ENCODE results near the gene CSTF2T. TPM values are rescaled to one million over a fixed set of nuclear protein-coding genes. Genes with fewer than 3 reads are reported as not detected.
"Not testable (repeated sequence)": the region's sequence is repeated elsewhere in the genome, so short reads cannot be mapped to it uniquely, and the experiment has no call there.

The CSTF2T gene
- total RNA-seq, 1 donor from 2014 or later: 28.7 TPM

DNA sequence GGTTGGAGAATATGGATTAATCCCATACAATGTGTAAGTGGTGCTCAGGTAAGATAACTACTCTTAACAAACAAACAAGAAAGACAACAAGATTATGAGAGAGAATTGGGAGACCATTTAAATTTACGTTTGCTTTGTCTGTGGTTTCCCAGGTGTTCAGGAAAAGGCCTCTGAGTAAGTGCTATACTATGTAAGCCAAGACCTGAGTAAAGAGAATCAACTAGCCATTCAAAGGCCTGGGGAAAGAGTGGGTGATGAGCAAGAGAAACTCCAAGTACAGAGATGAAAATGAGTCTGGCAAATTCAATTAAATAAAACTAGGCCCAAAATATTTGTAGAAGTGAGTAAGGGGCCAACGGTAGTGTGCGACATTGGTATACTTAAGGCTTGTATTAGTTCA, 9.9 kb downstream of the CSTF2T start:
- Mint-ChIP-seq H3K27me3 (no peaks in the 10 kb centered on the region), H3K36me3 (ENCODE audit: insufficient read depth) (no peaks in the 10 kb centered on the region), H3K4me1 (ENCODE audit: low read depth) (peaks cover 7% of the 10 kb centered on the region), H3K27ac (no peak overlapping the region), H3K4me3 (ENCODE audit: low read depth) (no peak overlapping the region), H3K9me3 (ENCODE audit: low read depth) (peaks cover 9% of the 10 kb centered on the region)
- TF ChIP-seq, protein P1, sequence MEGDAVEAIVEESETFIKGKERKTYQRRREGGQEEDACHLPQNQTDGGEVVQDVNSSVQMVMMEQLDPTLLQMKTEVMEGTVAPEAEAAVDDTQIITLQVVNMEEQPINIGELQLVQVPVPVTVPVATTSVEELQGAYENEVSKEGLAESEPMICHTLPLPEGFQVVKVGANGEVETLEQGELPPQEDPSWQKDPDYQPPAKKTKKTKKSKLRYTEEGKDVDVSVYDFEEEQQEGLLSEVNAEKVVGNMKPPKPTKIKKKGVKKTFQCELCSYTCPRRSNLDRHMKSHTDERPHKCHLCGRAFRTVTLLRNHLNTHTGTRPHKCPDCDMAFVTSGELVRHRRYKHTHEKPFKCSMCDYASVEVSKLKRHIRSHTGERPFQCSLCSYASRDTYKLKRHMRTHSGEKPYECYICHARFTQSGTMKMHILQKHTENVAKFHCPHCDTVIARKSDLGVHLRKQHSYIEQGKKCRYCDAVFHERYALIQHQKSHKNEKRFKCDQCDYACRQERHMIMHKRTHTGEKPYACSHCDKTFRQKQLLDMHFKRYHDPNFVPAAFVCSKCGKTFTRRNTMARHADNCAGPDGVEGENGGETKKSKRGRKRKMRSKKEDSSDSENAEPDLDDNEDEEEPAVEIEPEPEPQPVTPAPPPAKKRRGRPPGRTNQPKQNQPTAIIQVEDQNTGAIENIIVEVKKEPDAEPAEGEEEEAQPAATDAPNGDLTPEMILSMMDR (IDR thresholded peaks at IDR 0.05; ENCODE audit: unreplicated experiment): no peak
- DNase-seq (ENCODE audit: low spot score, unreplicated experiment): no peak

DNA sequence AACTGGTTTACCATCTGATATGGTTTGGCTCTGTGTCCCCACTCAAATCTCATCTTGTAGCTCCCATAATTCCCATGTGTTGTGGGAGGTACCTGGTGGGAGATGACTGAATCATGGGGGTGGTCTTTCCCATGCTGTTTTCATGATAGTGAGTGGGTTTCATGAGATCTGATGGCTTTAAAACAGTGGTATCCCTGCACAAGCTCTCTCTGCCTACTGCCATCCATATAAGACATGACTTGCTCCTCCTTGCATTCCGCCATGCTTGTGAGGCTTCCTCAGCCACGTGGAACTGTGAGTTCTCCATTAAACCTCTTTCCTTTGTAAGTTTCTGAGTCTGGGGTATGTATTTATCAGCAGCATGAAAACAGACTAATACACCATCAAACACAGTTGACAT, 10.6 kb downstream of the CSTF2T start:
- not testable (repeated sequence) for H3K4me3 Mint-ChIP-seq (ENCODE audit: low read depth); H3K9me3 Mint-ChIP-seq (ENCODE audit: low read depth); DNase-seq (ENCODE audit: low spot score, unreplicated experiment); H3K27me3 Mint-ChIP-seq; H3K27ac Mint-ChIP-seq; H3K4me1 Mint-ChIP-seq (ENCODE audit: low read depth); H3K36me3 Mint-ChIP-seq (ENCODE audit: insufficient read depth)

DNA sequence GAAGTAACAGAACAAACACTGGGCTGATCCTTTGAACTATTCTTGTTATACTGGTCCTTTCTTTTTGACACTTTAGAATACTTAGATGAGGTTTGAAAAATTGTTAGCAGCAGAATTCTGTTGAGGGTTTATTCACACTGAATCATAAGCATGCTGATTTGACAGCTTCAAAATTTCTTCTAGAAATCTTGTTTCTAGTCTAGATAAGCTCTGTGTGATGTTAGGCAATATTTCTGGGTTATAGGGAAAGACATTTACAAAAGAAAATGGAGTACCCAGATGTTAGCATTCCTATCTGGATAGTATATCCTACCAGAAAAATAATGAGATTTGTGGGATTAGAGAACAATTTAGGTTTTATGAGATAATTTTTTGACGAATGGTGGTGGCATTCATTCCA, 12.1 kb downstream of the CSTF2T start:
- Mint-ChIP-seq H3K36me3 (ENCODE audit: insufficient read depth) (no peaks in the 10 kb centered on the region), H3K27me3 (no peaks in the 10 kb centered on the region), H3K4me1 (ENCODE audit: low read depth) (peaks cover 7% of the 10 kb centered on the region), H3K9me3 (ENCODE audit: low read depth) (peaks cover 9% of the 10 kb centered on the region), H3K27ac (no peak overlapping the region), H3K4me3 (ENCODE audit: low read depth) (no peak overlapping the region)
- TF ChIP-seq, protein P1 (IDR thresholded peaks at IDR 0.05; ENCODE audit: unreplicated experiment): no peak
- DNase-seq (ENCODE audit: low spot score, unreplicated experiment): no peak

DNA sequence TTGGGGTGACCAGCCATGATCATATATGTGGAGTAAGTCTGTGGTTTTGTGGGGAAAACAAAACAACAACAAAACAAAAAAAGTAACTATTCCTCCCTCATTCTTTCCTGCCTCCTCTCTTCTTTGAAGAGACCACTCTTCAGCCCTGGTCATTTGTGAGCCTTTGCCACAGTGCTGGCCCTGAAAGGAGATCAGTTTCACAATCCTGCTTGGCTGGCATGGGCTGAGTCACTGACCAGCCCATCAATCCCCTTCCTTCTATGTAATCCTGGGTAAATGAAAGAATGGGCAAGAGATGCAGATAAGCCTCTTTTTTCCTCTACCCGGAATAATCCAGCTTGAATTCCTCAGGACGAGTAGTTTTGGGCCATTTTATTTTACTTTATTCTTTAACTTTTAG, 13.6 kb downstream of the CSTF2T start:
- H3K36me3 Mint-ChIP-seq (ENCODE audit: insufficient read depth): no peaks in the 10 kb centered on the region
- H3K27ac Mint-ChIP-seq: no peak overlapping the region
- TF ChIP-seq, protein P1 (IDR thresholded peaks at IDR 0.05; ENCODE audit: unreplicated experiment): no peak
- H3K27me3 Mint-ChIP-seq: no peaks in the 10 kb centered on the region
- no peak for DNase-seq (ENCODE audit: low spot score, unreplicated experiment)
- peaks cover 3% of the 10 kb centered on the region for H3K4me1 Mint-ChIP-seq (ENCODE audit: low read depth)
- peaks cover 9% of the 10 kb centered on the region for H3K9me3 Mint-ChIP-seq (ENCODE audit: low read depth)
- H3K4me3 Mint-ChIP-seq (ENCODE audit: low read depth): no peak overlapping the region

DNA sequence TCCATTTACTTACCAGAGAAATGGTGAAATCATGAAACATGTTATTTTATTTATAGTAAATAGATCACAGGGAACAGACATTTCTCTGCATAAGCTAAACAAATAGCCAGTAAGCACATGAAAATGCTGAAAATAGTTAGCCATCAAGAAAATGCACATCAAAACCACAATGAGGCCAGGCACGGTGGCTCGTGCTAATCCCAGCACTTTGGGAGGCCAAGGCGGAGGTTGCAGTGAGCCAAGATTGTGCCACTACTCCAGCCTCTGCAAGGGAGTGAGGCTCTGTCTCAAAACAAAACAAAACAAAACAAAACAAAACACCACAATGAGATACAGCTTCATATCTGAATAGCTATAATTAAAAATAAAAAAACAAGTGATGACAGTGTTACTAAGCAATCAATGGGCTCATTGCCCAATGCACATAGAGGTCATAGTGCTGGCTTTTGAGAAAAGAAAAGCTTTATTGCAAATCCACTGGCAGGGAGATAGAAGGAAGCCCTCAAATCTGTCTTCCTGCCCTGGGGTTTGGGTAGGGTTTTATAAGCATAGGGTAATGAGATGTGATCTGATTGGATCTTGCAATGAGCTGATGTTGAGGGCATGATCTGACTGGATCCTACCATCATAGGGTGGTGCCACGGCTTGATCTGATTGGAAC, 16.2 kb downstream of the CSTF2T start:
- Mint-ChIP-seq H3K27me3 (no peaks in the 10 kb centered on the region), H3K36me3 (ENCODE audit: insufficient read depth) (no peaks in the 10 kb centered on the region), H3K27ac (no peak overlapping the region), H3K4me1 (ENCODE audit: low read depth) (peaks cover 8% of the 10 kb centered on the region), H3K9me3 (ENCODE audit: low read depth) (no peaks in the 10 kb centered on the region), H3K4me3 (ENCODE audit: low read depth) (no peak overlapping the region)
- DNase-seq (ENCODE audit: low spot score, unreplicated experiment): no peak
- TF ChIP-seq, protein P1 (IDR thresholded peaks at IDR 0.05; ENCODE audit: unreplicated experiment): no peak

DNA sequence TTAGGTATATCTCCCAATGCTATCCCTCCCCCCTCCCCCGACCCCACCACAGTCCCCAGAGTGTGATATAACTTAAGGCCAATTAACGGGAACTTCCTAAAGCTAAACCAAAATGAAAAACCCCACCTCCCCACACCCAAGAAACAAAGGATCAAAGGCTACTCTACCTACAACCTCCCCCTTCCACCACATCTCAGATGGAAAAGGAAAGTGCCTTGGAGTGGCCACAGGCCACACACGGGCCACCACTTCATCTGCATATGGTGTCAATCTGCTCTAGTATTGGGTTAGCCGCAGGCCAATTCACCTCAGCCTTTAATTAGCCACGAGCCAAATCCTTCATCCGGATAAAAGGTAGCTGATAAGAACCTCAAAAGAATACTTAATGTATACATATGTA, 19.6 kb downstream of the CSTF2T start:
- no peak for DNase-seq (ENCODE audit: low spot score, unreplicated experiment)
- no peaks in the 10 kb centered on the region for H3K9me3 Mint-ChIP-seq (ENCODE audit: low read depth)
- TF ChIP-seq, protein P1 (IDR thresholded peaks at IDR 0.05; ENCODE audit: unreplicated experiment): no peak

More for the DNA sequence above, 19.6 kb downstream of the CSTF2T start:
- Mint-ChIP-seq H3K4me1 (ENCODE audit: low read depth) (peaks cover 16% of the 10 kb centered on the region), H3K27ac (no peak overlapping the region), H3K36me3 (ENCODE audit: insufficient read depth) (no peaks in the 10 kb centered on the region), H3K4me3 (ENCODE audit: low read depth) (no peak overlapping the region), H3K27me3 (no peaks in the 10 kb centered on the region)
